Uterus (tissue), 4 donors: ENCODE measurements around the gene ING1. TPM values are rescaled to one million over a fixed set of nuclear protein-coding genes. Genes with fewer than 3 reads are reported as not detected.

Experiments
- DNase-seq, 2 donors: peaks; one replicate each; pipeline ENCODE4 v3.0.0-alpha.2; 2019 to 2020
- H3K27ac ChIP-seq, 2 donors: fragments of 200-600 bp; sonication (generic); 1 replicate in 1 of 2; 2 replicates in 1 of 2; pipeline ENCODE4 v1.5.1; 2016 to 2018
- H3K27me3 ChIP-seq, 2 donors: fragments of 200-600 bp; sonication (generic); one replicate each; pipeline ENCODE4 v1.5.1; 2018 to 2019; ENCODE audit warnings: control low read depth in 1 of 2
- H3K36me3 ChIP-seq, 2 donors: fragments of 200-600 bp; sonication (generic); one replicate each; pipeline ENCODE4 v1.5.1; 2019; ENCODE audit warnings: control low read depth in 1 of 2
- H3K4me1 ChIP-seq, 2 donors: fragments of 200-600 bp; sonication (generic); one replicate each; pipeline ENCODE4 v1.5.1; 2018 to 2019; ENCODE audit warnings: control low read depth in 1 of 2
- H3K4me3 ChIP-seq, 2 donors: fragments of 200-600 bp; sonication (generic); 1 replicate in 1 of 2; 2 replicates in 1 of 2; pipeline ENCODE4 v1.5.1; 2018 to 2019; ENCODE audit warnings: mild to moderate bottlenecking in 1 of 2
- H3K9me3 ChIP-seq, 2 donors: fragments of 200-600 bp; sonication (generic); one replicate each; pipeline ENCODE4 v1.5.1; 2019; ENCODE audit warnings: control low read depth in 1 of 2
- POLR2A ChIP-seq, 2 donors: fragments of 450-650 bp; IDR thresholded peaks; one replicate each; pipeline ENCODE4 v1.6.1; 2016; ENCODE audit warnings: antibody characterized with exemption in 2 of 2, mild to moderate bottlenecking in 1 of 2, moderate library complexity in 1 of 2
- intact Hi-C: fragments of 100-400 bp; cut with DNase I; formaldehyde crosslinking; loops from one replicate; pipeline ENCODE4 v1.15.1; 2023; ENCODE audit warnings: low total_unique reads
- total RNA-seq, 4 donors: library from RNA; depleted of rRNA in 3 of 4; stranded (reverse); fragments of >200 nt in 3 of 4; gene quantifications; one replicate each; pipeline versions ENCODE4 v1.1.0 to v1.2.4, GENCODE V29; 2014 to 2023
- TF ChIP-seq, protein P1 (sequence below), 4 experiments: fragments of 200-600 bp in 2 of 4; fragments of 450-650 bp in 2 of 4; sonication (generic) in 2 of 4; IDR thresholded peaks; one replicate each; pipeline ENCODE4 v1.5.1; 2016 to 2019; ENCODE audit warnings: antibody characterized with exemption in 4 of 4, mild to moderate bottlenecking in 2 of 4, moderate library complexity in 1 of 4
- donor health status: DM: yes; HTN: yes; CAD: no.

ING1 gene, protein sequence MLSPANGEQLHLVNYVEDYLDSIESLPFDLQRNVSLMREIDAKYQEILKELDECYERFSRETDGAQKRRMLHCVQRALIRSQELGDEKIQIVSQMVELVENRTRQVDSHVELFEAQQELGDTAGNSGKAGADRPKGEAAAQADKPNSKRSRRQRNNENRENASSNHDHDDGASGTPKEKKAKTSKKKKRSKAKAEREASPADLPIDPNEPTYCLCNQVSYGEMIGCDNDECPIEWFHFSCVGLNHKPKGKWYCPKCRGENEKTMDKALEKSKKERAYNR
- 10 to 100 TPM; 10.2 to 28.1 (median 19.5) TPM for total RNA-seq

DNA sequence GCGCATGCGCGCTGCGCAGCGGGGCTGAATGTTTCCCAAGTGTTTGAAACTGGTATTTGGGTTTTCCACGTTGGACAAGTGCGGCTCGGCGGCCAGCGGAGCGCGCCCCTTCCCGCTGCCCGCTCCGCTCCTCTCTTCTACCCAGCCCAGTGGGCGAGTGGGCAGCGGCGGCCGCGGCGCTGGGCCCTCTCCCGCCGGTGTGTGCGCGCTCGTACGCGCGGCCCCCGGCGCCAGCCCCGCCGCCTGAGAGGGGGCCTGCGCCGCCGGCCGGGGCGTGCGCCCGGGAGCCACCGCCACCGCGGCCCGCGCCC lies at the start of gene ING1:
Gene ING1, plus strand, starts transcription at position 59 of the 311 bp plus-strand sequence. CDS start 450 bp downstream, outside the sequence.
- no peaks in the 10 kb centered on the region for H3K27me3 ChIP-seq
- H3K36me3 ChIP-seq, result no peaks in the 10 kb centered on the region
- H3K4me1 ChIP-seq, result peaks cover 3 to 6% of the 10 kb centered on the region in 2 donors
- no peaks in the 10 kb centered on the region for H3K9me3 ChIP-seq
- H3K27ac ChIP-seq, result peak within 1 kb of the TSS; percentile 99
- intact Hi-C loops, result loop anchor here (10.0 kb wide), 1 partner anchor 201 kb away; the partner anchor contains the start of gene ANKRD10
- DNase-seq, result no peak
- TF ChIP-seq, protein P1, sequence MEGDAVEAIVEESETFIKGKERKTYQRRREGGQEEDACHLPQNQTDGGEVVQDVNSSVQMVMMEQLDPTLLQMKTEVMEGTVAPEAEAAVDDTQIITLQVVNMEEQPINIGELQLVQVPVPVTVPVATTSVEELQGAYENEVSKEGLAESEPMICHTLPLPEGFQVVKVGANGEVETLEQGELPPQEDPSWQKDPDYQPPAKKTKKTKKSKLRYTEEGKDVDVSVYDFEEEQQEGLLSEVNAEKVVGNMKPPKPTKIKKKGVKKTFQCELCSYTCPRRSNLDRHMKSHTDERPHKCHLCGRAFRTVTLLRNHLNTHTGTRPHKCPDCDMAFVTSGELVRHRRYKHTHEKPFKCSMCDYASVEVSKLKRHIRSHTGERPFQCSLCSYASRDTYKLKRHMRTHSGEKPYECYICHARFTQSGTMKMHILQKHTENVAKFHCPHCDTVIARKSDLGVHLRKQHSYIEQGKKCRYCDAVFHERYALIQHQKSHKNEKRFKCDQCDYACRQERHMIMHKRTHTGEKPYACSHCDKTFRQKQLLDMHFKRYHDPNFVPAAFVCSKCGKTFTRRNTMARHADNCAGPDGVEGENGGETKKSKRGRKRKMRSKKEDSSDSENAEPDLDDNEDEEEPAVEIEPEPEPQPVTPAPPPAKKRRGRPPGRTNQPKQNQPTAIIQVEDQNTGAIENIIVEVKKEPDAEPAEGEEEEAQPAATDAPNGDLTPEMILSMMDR (IDR thresholded peaks at IDR 0.05), result peak in 1 of 4 experiments; percentile 8
- peak in 1 of 2 donors; percentile 45 for TF ChIP-seq POLR2A (IDR thresholded peaks at IDR 0.05)
- H3K4me3 ChIP-seq, result peak within 1 kb of the TSS; percentile 80 to 92

DNA sequence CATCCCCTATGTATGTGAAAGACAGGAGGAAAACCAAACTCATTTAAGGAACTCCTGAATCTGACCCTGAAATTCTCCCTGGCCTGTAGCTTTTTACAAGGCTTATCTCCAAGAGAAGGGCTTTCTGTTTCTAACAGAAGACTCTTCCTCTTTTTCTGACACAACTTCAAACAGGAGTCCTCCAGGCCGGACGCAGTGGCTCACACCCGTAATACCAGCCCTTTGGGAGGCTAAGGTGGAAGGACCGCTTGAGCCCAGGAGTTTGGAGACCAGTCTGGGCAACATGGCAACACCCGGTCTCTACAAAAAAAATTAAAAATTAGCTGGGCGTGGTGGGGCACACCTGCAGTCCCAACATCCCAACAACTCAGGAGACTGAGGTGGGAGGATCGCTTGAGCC lies 49.5 kb upstream of the ING1 start:
- Histone ChIP-seq H3K4me3 (no peak overlapping the region), H3K9me3 (no peaks in the 10 kb centered on the region), H3K36me3 (peaks cover 0 to 5% of the 10 kb centered on the region in 2 donors), H3K4me1 (no peaks in the 10 kb centered on the region), H3K27me3 (no peaks in the 10 kb centered on the region), H3K27ac (no peak overlapping the region)
- intact Hi-C loops, result no loop called here
- TF ChIP-seq, protein P1 (IDR thresholded peaks at IDR 0.05), result no peak
- no peak for TF ChIP-seq POLR2A (IDR thresholded peaks at IDR 0.05)
- DNase-seq, result no peak

DNA sequence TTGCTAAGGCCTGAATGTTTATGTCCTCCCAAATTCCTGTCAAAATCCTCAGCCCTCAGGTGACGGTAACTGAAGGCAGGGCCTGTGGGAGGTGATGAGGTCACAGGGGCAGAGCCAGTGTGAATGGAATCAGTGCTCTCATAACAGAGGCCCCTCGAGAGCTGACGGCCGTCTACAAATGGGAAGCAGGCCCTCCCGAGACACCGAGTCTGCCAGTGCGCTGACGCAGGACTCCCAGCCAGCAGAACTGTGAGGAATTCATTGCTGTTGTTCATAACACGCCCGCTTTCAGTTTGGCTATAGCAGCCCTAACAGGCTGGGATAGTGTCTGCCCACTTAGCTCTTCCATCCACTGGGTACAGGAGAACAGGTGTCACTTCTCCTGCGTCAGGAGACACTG lies 48.8 kb upstream of the ING1 start:
- no peak for DNase-seq
- Histone ChIP-seq H3K4me3 (no peak overlapping the region), H3K27me3 (no peaks in the 10 kb centered on the region), H3K4me1 (no peaks in the 10 kb centered on the region), H3K9me3 (no peaks in the 10 kb centered on the region), H3K27ac (no peak overlapping the region), H3K36me3 (peaks cover 0 to 5% of the 10 kb centered on the region in 2 donors)
- intact Hi-C loops, result no loop called here
- no peak for TF ChIP-seq POLR2A (IDR thresholded peaks at IDR 0.05)
- TF ChIP-seq, protein P1 (IDR thresholded peaks at IDR 0.05), result no peak

DNA sequence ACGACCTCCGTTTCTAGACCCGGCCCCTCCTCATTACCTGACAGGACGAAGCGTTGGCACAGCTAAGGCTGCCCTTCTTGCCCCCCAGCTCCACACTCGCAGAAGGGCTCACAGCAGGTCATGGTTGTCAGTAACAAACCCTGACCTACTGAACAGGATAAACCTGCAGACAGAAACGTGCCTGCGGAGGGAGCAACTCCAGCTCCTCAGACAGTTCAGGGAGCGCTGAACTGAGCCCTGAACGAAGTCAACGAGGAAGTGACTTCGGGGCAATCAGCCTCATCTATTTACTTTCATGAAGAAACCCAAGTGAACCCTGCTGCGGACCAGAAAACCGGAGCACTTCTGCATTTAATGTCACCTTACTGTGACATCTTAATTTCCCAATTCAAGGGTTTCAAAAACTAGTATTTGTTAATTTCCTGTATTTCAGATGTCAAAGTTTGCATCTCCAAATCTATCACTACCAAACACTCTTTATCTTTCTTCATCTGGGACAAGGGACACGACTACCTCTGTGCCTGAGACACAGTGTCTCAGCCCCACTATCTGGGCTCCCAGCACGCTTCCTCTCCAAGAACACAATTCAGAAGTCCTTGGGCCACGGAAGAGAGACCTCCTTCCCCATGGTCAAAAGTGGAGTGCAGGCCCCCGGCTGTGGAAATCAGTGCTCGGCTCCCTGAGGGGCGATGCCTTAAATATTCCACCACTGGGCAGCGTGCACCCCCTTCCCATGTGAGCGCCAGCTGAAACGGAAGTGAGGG lies 47.8 kb upstream of the ING1 start:
- Histone ChIP-seq H3K9me3 (no peaks in the 10 kb centered on the region), H3K36me3 (no peaks in the 10 kb centered on the region), H3K27me3 (no peaks in the 10 kb centered on the region), H3K4me3 (no peak overlapping the region), H3K27ac (no peak overlapping the region), H3K4me1 (no peaks in the 10 kb centered on the region)
- intact Hi-C loops, result no loop called here
- no peak for DNase-seq
- TF ChIP-seq, protein P1 (IDR thresholded peaks at IDR 0.05), result no peak
- TF ChIP-seq POLR2A (IDR thresholded peaks at IDR 0.05), result no peak

DNA sequence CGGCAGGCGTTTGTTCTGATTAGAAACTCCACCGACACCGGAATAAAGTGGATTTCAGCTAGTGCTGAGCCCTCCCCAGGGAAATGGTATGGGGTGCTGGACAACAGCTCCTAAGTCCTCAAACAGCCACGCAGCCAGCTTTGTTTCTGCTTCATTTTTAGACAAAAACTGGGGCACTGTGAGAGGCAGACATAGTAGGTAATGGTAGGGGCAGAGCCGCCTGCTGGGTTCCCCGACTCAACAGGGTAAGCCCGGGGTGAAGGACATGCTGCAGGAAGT lies 47.3 kb upstream of the ING1 start:
- Histone ChIP-seq H3K27me3 (no peaks in the 10 kb centered on the region), H3K4me3 (no peak overlapping the region), H3K9me3 (no peaks in the 10 kb centered on the region), H3K36me3 (no peaks in the 10 kb centered on the region), H3K27ac (no peak overlapping the region), H3K4me1 (no peaks in the 10 kb centered on the region)
- intact Hi-C loops, result no loop called here
- TF ChIP-seq POLR2A (IDR thresholded peaks at IDR 0.05), result no peak
- TF ChIP-seq, protein P1 (IDR thresholded peaks at IDR 0.05), result no peak
- DNase-seq, result no peak
